Left ventricle myocardium superior (tissue), 1 donor: Measurements from ENCODE around the gene NCR1. TPM values are rescaled to one million over a fixed set of nuclear protein-coding genes. Genes with fewer than 3 reads are reported as not detected.
"Not testable (repeated sequence)": the region's sequence is repeated elsewhere in the genome, so short reads cannot be mapped to it uniquely, and the experiment has no call there.

Experiments
- ATAC-seq: fragments of 200-7000 bp; cut with Tn5 transposase; one replicate; pipeline ENCODE4 v1.9.1; 2020; ENCODE audit warnings: mild to moderate bottlenecking, moderate library complexity
- DNase-seq: peaks from one replicate; pipeline ENCODE4 v3.0.0-alpha.2; 2020
- intact Hi-C: fragments of 100-400 bp; cut with micrococcal nuclease; formaldehyde crosslinking; loops from one replicate; pipeline ENCODE4 v1.11.0; 2022
- total RNA-seq: library from RNA; stranded (reverse); fragmentation: NEBNext Ultra II Directional; extraction: Animal tissue kit (Norgen Biotek cat#: 25700); gene quantifications from one replicate; pipeline ENCODE4 v1.2.1, GENCODE V29; 2021
- donor health status: DM: no; HTN: yes; CAD: no; lungs with severe emphysema.

NCR1 gene
- total RNA-seq, 1 donor from 2014 or later, result 0.27 TPM

- intact Hi-C loops, DNase-seq, ATAC-seq: not testable (repeated sequence)
These were observed 1.7 kb upstream of the NCR1 start for GRCh38 chr19:54904261-54904660.

GRCh38 chr19:54905421-54905802 lies 536 bp upstream of the NCR1 start:
- ATAC-seq (no peak), DNase-seq (no peak)
- intact Hi-C loops, result no loop called here

- ATAC-seq (no peak), DNase-seq (no peak)
- intact Hi-C loops, result no loop called here
These were observed 871 bp downstream of the NCR1 start for GRCh38 chr19:54906819-54907218.

GRCh38 chr19:54907899-54908298 lies 2.0 kb downstream of the NCR1 start:
- intact Hi-C loops, ATAC-seq, DNase-seq: not testable (repeated sequence)

GRCh38 chr19:54916822-54917221 lies 10.9 kb downstream of the NCR1 start:
- intact Hi-C loops, result no loop called here
- DNase-seq (no peak), ATAC-seq (no peak)

- intact Hi-C loops, result no loop called here
- DNase-seq (no peak), ATAC-seq (no peak)
These were observed 12.6 kb downstream of the NCR1 start for GRCh38 chr19:54918499-54918898.

GRCh38 chr19:54919646-54920563 lies 14.0 kb downstream of the NCR1 start:
- DNase-seq, ATAC-seq, intact Hi-C loops: not testable (repeated sequence)

- intact Hi-C loops, result no loop called here
- no peak for ATAC-seq
- DNase-seq, result no peak
These were observed 15.1 kb downstream of the NCR1 start for GRCh38 chr19:54921082-54921481.

- no peak for ATAC-seq
- intact Hi-C loops, result no loop called here
- no peak for DNase-seq
These were observed 17.3 kb downstream of the NCR1 start for GRCh38 chr19:54923276-54923675.

GRCh38 chr19:54928299-54928698 lies 22.4 kb downstream of the NCR1 start:
- DNase-seq (no peak), ATAC-seq (no peak)
- intact Hi-C loops, result no loop called here

GRCh38 chr19:54937926-54938325 lies 32.0 kb downstream of the NCR1 start:
- ATAC-seq, result no peak
- DNase-seq, result no peak
- intact Hi-C loops, result no loop called here

- DNase-seq (no peak), ATAC-seq (no peak)
- intact Hi-C loops, result no loop called here
These were observed 33.0 kb downstream of the NCR1 start for GRCh38 chr19:54938906-54939305.

- not testable (repeated sequence) for ATAC-seq
These were observed 33.6 kb downstream of the NCR1 start for GRCh38 chr19:54939538-54939937.

GRCh38 chr19:54943772-54944361 lies 37.9 kb downstream of the NCR1 start:
- ATAC-seq, intact Hi-C loops, DNase-seq: not testable (repeated sequence)

More at GRCh38 chr19:54939538-54939937, 33.6 kb downstream of the NCR1 start:
- DNase-seq, intact Hi-C loops: not testable (repeated sequence)

GRCh38 chr19:54947381-54947780 lies 41.4 kb downstream of the NCR1 start, which contains the start of gene NLRP7:
Gene NLRP7, minus strand, starts transcription at chr19:54947530.
- intact Hi-C loops, result no loop called here
- DNase-seq (no peak), ATAC-seq (no peak)

- intact Hi-C loops, result no loop called here
- DNase-seq, result no peak
- ATAC-seq, result no peak
These were observed 43.5 kb downstream of the NCR1 start for GRCh38 chr19:54949412-54949811.

- ATAC-seq, intact Hi-C loops, DNase-seq: not testable (repeated sequence)
These were observed 44.6 kb downstream of the NCR1 start for GRCh38 chr19:54950580-54950979.

- intact Hi-C loops, result no loop called here
- ATAC-seq, result no peak
- no peak for DNase-seq
These were observed 46.8 kb downstream of the NCR1 start for GRCh38 chr19:54952591-54953344.

GRCh38 chr19:54953345-54953713 lies 47.4 kb downstream of the NCR1 start:
- DNase-seq, intact Hi-C loops: not testable (repeated sequence)

GRCh38 chr19:54955376-54955775 lies 49.4 kb downstream of the NCR1 start:
- intact Hi-C loops, result no loop called here
- DNase-seq, result no peak
- no peak for ATAC-seq

More at GRCh38 chr19:54953345-54953713, 47.4 kb downstream of the NCR1 start:
- ATAC-seq, result not testable (repeated sequence)
